EL (cell line): Measurements from ENCODE around the gene PLA2G2F.

Experiments
- DNase-seq: peaks from one replicate; pipeline ENCODE4 v3.0.0-alpha.2; 2016

Gene PLA2G2F

GRCh38 chr1:20174937-20175666 lies 36.0 kb downstream of the PLA2G2F start:
- no peak for DNase-seq

GRCh38 chr1:20178634-20179370 lies 39.7 kb downstream of the PLA2G2F start:
- DNase-seq: no peak

GRCh38 chr1:20179371-20180128 lies 40.4 kb downstream of the PLA2G2F start:
- DNase-seq: no peak

GRCh38 chr1:20180129-20180843 lies 41.2 kb downstream of the PLA2G2F start:
- no peak for DNase-seq

GRCh38 chr1:20180844-20181207 lies 41.7 kb downstream of the PLA2G2F start:
- no peak for DNase-seq

- no peak for DNase-seq
Measured at GRCh38 chr1:20182415-20182814, 43.3 kb downstream of the PLA2G2F start.

GRCh38 chr1:20183035-20183434 lies 43.9 kb downstream of the PLA2G2F start:
- no peak for DNase-seq

- no peak for DNase-seq
Measured at GRCh38 chr1:20183616-20184271, 44.6 kb downstream of the PLA2G2F start.

- no peak for DNase-seq
Measured at GRCh38 chr1:20184481-20184900, 45.4 kb downstream of the PLA2G2F start.

- DNase-seq: no peak
Measured at GRCh38 chr1:20184997-20185833, 46.1 kb downstream of the PLA2G2F start.

GRCh38 chr1:20185834-20186782 lies 47.0 kb downstream of the PLA2G2F start, which contains the start of the genes PLA2G2C and UBXN10:
PLA2G2C (minus strand) TSS chr1:20186518; CDS start chr1:20177363, 9,155 bp downstream.
UBXN10 (plus strand) TSS chr1:20186096; CDS start chr1:20190562, 4,466 bp downstream.
- DNase-seq: no peak

GRCh38 chr1:20187103-20187812 lies 48.1 kb downstream of the PLA2G2F start:
- no peak for DNase-seq

- no peak for DNase-seq
Measured at GRCh38 chr1:20187813-20188454, 48.8 kb downstream of the PLA2G2F start.

- no peak for DNase-seq
Measured at GRCh38 chr1:20188455-20188817, 49.3 kb downstream of the PLA2G2F start.

GRCh38 chr1:20189664-20190063 lies 50.5 kb downstream of the PLA2G2F start:
- no peak for DNase-seq

GRCh38 chr1:20190256-20191160 lies 51.4 kb downstream of the PLA2G2F start:
- DNase-seq: no peak

- DNase-seq: no peak
Measured at GRCh38 chr1:20191266-20191825, 52.2 kb downstream of the PLA2G2F start.
